Measurements from ENCODE around the gene ARID1B.

DNA sequence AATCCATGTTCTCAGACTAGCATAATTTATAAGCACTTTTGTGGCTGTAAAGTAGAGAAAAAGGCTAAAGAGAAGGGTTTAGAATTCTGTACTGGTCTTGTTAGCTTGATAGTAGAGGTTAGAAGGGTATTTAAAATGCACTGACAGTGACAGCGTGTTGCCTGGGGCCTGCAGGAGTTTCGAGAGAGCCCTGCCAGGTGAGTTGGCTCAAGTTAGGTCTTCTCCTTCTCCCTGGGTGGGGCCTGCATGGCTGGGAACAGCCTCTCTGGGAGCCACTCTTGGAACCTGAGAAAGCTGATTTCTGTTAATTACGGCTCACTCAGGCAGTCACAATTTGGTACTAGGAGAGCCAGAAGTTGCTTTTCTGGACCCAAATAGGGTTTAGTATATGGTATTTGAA lies 103.7 kb downstream of the ARID1B start:
- TF ChIP-seq, protein P1, sequence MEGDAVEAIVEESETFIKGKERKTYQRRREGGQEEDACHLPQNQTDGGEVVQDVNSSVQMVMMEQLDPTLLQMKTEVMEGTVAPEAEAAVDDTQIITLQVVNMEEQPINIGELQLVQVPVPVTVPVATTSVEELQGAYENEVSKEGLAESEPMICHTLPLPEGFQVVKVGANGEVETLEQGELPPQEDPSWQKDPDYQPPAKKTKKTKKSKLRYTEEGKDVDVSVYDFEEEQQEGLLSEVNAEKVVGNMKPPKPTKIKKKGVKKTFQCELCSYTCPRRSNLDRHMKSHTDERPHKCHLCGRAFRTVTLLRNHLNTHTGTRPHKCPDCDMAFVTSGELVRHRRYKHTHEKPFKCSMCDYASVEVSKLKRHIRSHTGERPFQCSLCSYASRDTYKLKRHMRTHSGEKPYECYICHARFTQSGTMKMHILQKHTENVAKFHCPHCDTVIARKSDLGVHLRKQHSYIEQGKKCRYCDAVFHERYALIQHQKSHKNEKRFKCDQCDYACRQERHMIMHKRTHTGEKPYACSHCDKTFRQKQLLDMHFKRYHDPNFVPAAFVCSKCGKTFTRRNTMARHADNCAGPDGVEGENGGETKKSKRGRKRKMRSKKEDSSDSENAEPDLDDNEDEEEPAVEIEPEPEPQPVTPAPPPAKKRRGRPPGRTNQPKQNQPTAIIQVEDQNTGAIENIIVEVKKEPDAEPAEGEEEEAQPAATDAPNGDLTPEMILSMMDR (IDR thresholded peaks at IDR 0.05; ENCODE audit: low read length), result no peak
- TF ChIP-seq EZH2 (IDR thresholded peaks at IDR 0.05; ENCODE audit: borderline replicate concordance, low read length), result no peak

Measured in OCI-LY1 (cell line).